Activated naive CD8-positive, alpha-beta T cell treated with anti-CD3 and anti-CD28 coated beads for 36 hours (primary cell): Measurements from ENCODE around the gene PTGER1. TPM values are rescaled to one million over a fixed set of nuclear protein-coding genes. Genes with fewer than 3 reads are reported as not detected.

ENCODE experiments used
- DNase-seq: peaks from one replicate; pipeline ENCODE4 v3.0.0; 2021
- H3K27ac Mint-ChIP-seq: one replicate; pipeline ENCODE4 v1.8.0; 2022; ENCODE audit warnings: mild to moderate bottlenecking, moderate library complexity, mixed read lengths
- H3K27me3 Mint-ChIP-seq: one replicate; pipeline ENCODE4 v1.8.0; 2022; ENCODE audit warnings: mild to moderate bottlenecking, mixed read lengths
- H3K36me3 Mint-ChIP-seq: one replicate; pipeline ENCODE4 v1.8.0; 2021; ENCODE audit warnings: mild to moderate bottlenecking, mixed read lengths
- H3K4me1 Mint-ChIP-seq: one replicate; pipeline ENCODE4 v1.8.0; 2021; ENCODE audit warnings: mixed read lengths
- H3K4me3 Mint-ChIP-seq: one replicate; pipeline ENCODE4 v1.8.0; 2022; ENCODE audit warnings: mild to moderate bottlenecking, moderate library complexity, mixed read lengths
- H3K9me3 Mint-ChIP-seq: one replicate; pipeline ENCODE4 v1.8.0; 2022; ENCODE audit warnings: mixed read lengths
- total RNA-seq, 2 experiments: library from RNA; stranded (reverse); gene quantifications; one replicate each; pipeline ENCODE4 v1.2.3, GENCODE V29; 2021

The PTGER1 gene
- total RNA-seq, 2 experiments from 2014 or later = 0.25 to 0.40 TPM

GRCh38 chr19:14428882-14429416, 46.2 kb downstream of the PTGER1 start:
- Mint-ChIP-seq H3K27me3 (no peaks in the 10 kb centered on the region), H3K36me3 (no peaks in the 10 kb centered on the region), H3K4me1 (peaks cover 7% of the 10 kb centered on the region), H3K4me3 (no peak overlapping the region), H3K9me3 (no peaks in the 10 kb centered on the region), H3K27ac (no peak overlapping the region)
- DNase-seq = no peak

DNA sequence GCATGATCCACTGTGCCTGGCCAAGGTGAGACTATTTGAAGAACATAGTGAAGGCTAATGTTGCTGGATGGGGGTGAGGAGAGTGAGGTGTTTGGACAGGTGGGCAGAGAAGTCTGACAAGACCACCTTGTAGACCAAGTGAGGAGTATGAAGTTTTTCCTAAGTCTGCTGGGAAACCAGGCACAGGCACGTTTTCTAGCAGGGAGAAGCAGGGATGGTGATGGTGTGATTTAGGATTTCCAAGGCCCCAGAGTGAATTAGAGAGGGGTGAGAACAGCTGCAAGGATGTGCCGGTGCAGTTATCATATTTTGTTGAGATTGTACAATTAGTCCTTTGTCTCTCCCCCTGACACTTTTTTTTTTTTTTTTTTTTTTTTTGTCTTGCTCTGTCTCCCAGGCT, 47.7 kb downstream of the PTGER1 start:
- no peak overlapping the region for H3K27ac Mint-ChIP-seq
- H3K4me3 Mint-ChIP-seq = no peak overlapping the region
- no peaks in the 10 kb centered on the region for H3K27me3 Mint-ChIP-seq
- peaks cover 5% of the 10 kb centered on the region for H3K4me1 Mint-ChIP-seq
- no peaks in the 10 kb centered on the region for H3K36me3 Mint-ChIP-seq
- H3K9me3 Mint-ChIP-seq = no peaks in the 10 kb centered on the region
- no peak for DNase-seq

- Mint-ChIP-seq H3K4me3 (no peak overlapping the region), H3K9me3 (no peaks in the 10 kb centered on the region), H3K27ac (no peak overlapping the region), H3K27me3 (no peaks in the 10 kb centered on the region), H3K36me3 (no peaks in the 10 kb centered on the region), H3K4me1 (no peaks in the 10 kb centered on the region)
- DNase-seq = no peak
These were observed 49.4 kb downstream of the PTGER1 start for GRCh38 chr19:14425696-14426138.

Other genes with a start within 250 kb of the PTGER1 start
- 100 to 1,000 TPM; 219 to 223 TPM for gene ADGRE5, start 93.9 kb downstream of the PTGER1 start, total RNA-seq
- gene DDX39A, start 56.0 kb downstream of the PTGER1 start, total RNA-seq = 100 to 1,000 TPM; 300 to 306 TPM
- gene PKN1, start 42.0 kb downstream of the PTGER1 start, total RNA-seq = 100 to 1,000 TPM; 168 to 169 TPM
- gene GIPC1, start 20.8 kb upstream of the PTGER1 start, total RNA-seq = 10 to 100 TPM; 22.5 to 24.8 TPM
- 10 to 100 TPM; 45.0 to 45.7 TPM for gene DNAJB1, start 43.0 kb upstream of the PTGER1 start, total RNA-seq
- gene TECR, start 54.2 kb upstream of the PTGER1 start, total RNA-seq = 10 to 100 TPM; 86.1 to 88.7 TPM
- gene NDUFB7, start 96.7 kb upstream of the PTGER1 start, total RNA-seq = 100 to 1,000 TPM; 128 to 129 TPM
- under 1 TPM; 0.64 to 0.84 TPM for gene CLEC17A, start 107.7 kb upstream of the PTGER1 start, total RNA-seq
- not detected for gene ADGRE3, start 199.5 kb upstream of the PTGER1 start, total RNA-seq
- 1 to 10 TPM; 6.4 to 7.1 TPM for gene ZNF333, start 214.7 kb upstream of the PTGER1 start, total RNA-seq